SH-SY5Y (cell line): ENCODE data around the gene PPIL6.

Experiments
- GATA2 ChIP-seq: IDR thresholded peaks from 2 replicates; pipeline ENCODE4 v1.6.1; 2011; ENCODE audit warnings: mild to moderate bottlenecking, low read depth, low read length
- GATA3 ChIP-seq: IDR thresholded peaks from 2 replicates; pipeline ENCODE4 v1.6.1; 2011; ENCODE audit warnings: low read depth, mild to moderate bottlenecking, low read length, moderate library complexity

DNA sequence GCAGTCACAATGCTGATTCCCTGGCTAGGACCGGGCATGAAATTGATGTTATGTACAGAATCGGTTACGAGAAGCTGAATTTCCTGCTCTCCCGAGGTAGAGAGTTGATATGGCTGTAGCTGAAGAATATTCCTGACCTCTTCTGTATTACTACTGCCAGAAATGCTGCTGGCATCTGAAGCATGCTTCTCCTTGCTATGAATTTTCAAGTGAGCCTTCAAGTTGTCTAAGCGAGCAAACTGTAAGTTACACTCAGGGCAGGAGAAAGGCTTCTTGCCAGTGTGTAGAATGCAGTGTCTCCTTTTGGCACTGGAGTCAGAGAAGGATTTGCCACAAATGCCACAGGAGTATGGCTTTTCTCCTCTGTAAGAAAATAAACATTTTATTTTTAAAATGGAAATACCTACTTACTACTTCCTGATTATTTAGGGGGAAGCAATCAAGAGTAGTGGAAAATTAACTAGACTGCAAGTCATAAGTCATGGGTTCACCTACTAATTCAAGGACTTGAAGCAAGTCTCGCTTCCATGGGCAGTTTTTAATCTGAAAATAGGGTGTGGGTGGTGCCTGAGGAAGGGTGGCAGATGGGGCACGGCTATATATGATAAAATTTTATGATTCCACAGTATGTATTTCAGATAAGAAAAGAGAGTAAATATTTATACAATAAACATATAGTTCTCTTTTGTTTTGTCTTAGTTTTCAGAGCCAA, 25.9 kb upstream of the PPIL6 start:
- TF ChIP-seq GATA3 = no peak
- TF ChIP-seq GATA2 = no peak
